Erythroblast (primary cell): ENCODE data around the gene ARHGAP24.

Experiments used
- GATA1 ChIP-seq: IDR thresholded peaks from 2 replicates; pipeline ENCODE4 v1.6.1; 2011; ENCODE audit warnings: low read depth, mild to moderate bottlenecking, control low read depth, low read length, moderate library complexity
- POLR2A ChIP-seq: IDR thresholded peaks from 2 replicates; pipeline ENCODE4 v1.6.1; 2011; ENCODE audit warnings: mild to moderate bottlenecking, low read length

DNA sequence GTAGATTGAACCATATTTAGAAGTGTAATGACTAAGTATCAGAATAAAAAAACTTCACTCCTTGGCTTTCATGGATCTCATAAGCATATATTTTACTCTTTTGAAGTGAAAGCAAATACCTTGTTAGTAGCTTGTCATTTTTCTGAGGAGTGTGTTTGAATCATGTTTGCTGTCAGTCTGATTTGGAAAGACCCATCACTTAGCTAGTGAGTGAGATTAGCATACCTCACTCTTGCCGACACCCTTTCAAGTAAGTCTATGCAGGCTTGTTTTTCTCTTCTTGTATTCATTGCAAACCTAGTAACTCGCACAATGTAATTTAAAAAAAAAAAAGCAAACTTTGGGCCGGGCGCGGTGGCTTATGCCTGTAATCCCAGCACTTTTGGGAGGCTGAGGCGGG lies 360.0 kb downstream of the ARHGAP24 start:
- TF ChIP-seq POLR2A (no peak), GATA1 (no peak)
